ENCODE measurements around the gene PCDHGA9. TPM values are rescaled to one million over a fixed set of nuclear protein-coding genes. Genes with fewer than 3 reads are reported as not detected.

PCDHGA9 gene
- total and polyA plus RNA-seq, 9 of the 15 experiments (the other 6 are each of a cell fraction or from before 2014, with no cell fraction given): 0.03 to 0.18 (median 0.11) TPM; not detected in 2

DNA sequence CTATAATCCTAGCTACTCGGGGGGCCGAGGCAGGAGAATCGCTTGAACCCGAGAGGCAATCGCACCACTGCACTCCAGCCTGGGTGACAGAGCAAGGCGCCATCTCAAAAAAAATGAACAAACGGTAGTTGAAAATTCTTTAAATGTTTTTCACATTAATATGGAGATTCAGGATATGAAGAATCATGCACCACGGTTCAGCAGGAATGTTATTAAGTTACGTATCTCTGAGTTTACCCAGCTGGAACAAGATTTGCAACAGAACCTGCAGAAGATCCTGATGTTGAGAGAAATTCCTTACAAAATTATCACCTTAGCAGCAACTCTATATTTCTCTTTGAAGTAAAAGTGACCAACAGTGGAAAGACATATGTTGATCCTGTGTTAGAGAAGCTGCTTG lies 37.8 kb downstream of the PCDHGA9 start:
- Histone ChIP-seq H4K20me1 (replicated peaks; ENCODE audit: control insufficient read depth, insufficient read depth, low read length) (no peaks in the 10 kb centered on the region), H3K9me3 (replicated peaks; ENCODE audit: control insufficient read depth, insufficient read depth, low read depth, low read length) (no peaks in the 10 kb centered on the region), H3K4me2 (ENCODE audit: insufficient read depth, low read length) (no peak overlapping the region), H3K79me2 (ENCODE audit: control insufficient read depth, insufficient read depth, low read length) (no peaks in the 10 kb centered on the region), H3K27ac (ENCODE audit: extremely low read depth, low read depth, low read length) (no peak overlapping the region), H3K9ac (ENCODE audit: insufficient read depth in 1 of 2, low read depth in 2 of 2, low read length in 2 of 2) (no peak overlapping the region), H3K36me3 (ENCODE audit: control insufficient read depth, insufficient read depth, low read length) (no peaks in the 10 kb centered on the region), H3K9me1 (ENCODE audit: control insufficient read depth, insufficient read depth, low read length) (no peaks in the 10 kb centered on the region), H3K4me1 (replicated peaks in 1 of 2; ENCODE audit: control insufficient read depth in 2 of 2, insufficient read depth in 2 of 2, low read length in 2 of 2) (peaks cover 0 to 6% of the 10 kb centered on the region in 2 experiments; a peak in 1 of 5 replicates), H2AFZ (ENCODE audit: low read depth, low read length) (no peak overlapping the region), H3K27me3 (ENCODE audit: control insufficient read depth in 2 of 2, insufficient read depth in 2 of 2, low read length in 2 of 2) (peaks cover 0 to 16% of the 10 kb centered on the region in 2 experiments; a peak in 2 of 5 replicates), H3K4me3 (no peak overlapping the region)
- BruUV-seq (replicated peaks): no TSS peak
- ATAC-seq: no peak
- in situ Hi-C loops (cut with MboI) (no loop called here), intact Hi-C loops (cut with micrococcal nuclease) (no loop called here)
- 0% methylated on average over 9 of the region's 9 CpGs for WGBS (ENCODE audit: insufficient coverage, low coverage, missing lambda C conversion rate)
- DNase-seq (ENCODE audit: extremely low read depth in 1 of 4, low spot score in 3 of 4): no peak
- TF ChIP-seq BACH1 (tag; IDR thresholded peaks at IDR 0.05) (no peak), CBFA2T2 (conservative IDR thresholded peaks at IDR 0.05) (no peak), RBM22 (IDR thresholded peaks at IDR 0.05; ENCODE audit: low read depth, low read length, poor library complexity, severe bottlenecking) (no peak), ZNF583 (CRISPR knock-in tag; IDR thresholded peaks at IDR 0.05) (no peak), MEF2A (IDR thresholded peaks at IDR 0.05; ENCODE audit: control insufficient read depth, low read depth, low read length) (no peak), ZNF436 (CRISPR knock-in tag; IDR thresholded peaks at IDR 0.05) (no peak), ZNF23 (CRISPR knock-in tag; IDR thresholded peaks at IDR 0.05) (no peak), ETV6 (IDR thresholded peaks at IDR 0.05; ENCODE audit: borderline replicate concordance in 1 of 2, low read depth in 2 of 2, low read length in 1 of 2) (no peak), ETV6 (CRISPR knock-in tag; IDR thresholded peaks at IDR 0.05; ENCODE audit: borderline replicate concordance) (no peak)
- TF ChIP-seq, protein P1, sequence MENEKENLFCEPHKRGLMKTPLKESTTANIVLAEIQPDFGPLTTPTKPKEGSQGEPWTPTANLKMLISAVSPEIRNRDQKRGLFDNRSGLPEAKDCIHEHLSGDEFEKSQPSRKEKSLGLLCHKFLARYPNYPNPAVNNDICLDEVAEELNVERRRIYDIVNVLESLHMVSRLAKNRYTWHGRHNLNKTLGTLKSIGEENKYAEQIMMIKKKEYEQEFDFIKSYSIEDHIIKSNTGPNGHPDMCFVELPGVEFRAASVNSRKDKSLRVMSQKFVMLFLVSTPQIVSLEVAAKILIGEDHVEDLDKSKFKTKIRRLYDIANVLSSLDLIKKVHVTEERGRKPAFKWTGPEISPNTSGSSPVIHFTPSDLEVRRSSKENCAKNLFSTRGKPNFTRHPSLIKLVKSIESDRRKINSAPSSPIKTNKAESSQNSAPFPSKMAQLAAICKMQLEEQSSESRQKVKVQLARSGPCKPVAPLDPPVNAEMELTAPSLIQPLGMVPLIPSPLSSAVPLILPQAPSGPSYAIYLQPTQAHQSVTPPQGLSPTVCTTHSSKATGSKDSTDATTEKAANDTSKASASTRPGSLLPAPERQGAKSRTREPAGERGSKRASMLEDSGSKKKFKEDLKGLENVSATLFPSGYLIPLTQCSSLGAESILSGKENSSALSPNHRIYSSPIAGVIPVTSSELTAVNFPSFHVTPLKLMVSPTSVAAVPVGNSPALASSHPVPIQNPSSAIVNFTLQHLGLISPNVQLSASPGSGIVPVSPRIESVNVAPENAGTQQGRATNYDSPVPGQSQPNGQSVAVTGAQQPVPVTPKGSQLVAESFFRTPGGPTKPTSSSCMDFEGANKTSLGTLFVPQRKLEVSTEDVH (IDR thresholded peaks at IDR 0.05; ENCODE audit: low read depth, partially characterized antibody): no peak
- ChIA-PET CTCF (ENCODE audit: low intra/inter-chr PET ratio) (no interaction called here), POLR2A (interaction anchor here (0.6 kb wide), 1 partner anchor 70 kb away, joined by 3 read pairs; the partner anchor contains the start of gene PCDHGB3)
- no peak for FAIRE-seq
